Measurements from ENCODE around the gene ARHGEF39. TPM values are rescaled to one million over a fixed set of nuclear protein-coding genes. Genes with fewer than 3 reads are reported as not detected.
A peak's percentile ranks its signal among the peaks of the same experiment; 100 is the strongest.

ARHGEF39 gene
- polyA plus RNA-seq, 2 of the 4 experiments (the other 2 are of a cell fraction) = 17.6 to 19.5 TPM

DNA sequence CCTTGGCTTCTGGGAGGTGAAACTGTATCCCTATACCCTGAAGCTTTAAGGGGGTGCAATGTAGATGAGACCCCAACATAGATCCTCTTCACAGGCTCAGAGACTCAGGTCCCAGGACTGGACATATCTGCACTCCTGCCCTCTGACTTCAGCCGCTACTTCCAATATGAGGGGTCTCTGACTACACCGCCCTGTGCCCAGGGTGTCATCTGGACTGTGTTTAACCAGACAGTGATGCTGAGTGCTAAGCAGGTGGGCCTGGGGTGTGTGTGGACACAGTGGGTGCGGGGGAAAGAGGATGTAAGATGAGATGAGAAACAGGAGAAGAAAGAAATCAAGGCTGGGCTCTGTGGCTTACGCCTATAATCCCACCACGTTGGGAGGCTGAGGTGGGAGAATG is 14.1 kb upstream of the ARHGEF39 start (continued):
- no peak for TF ChIP-seq FOSL2 (IDR thresholded peaks at IDR 0.05)
- TF ChIP-seq FOSL2 (CRISPR knock-in tag; IDR thresholded peaks at IDR 0.05) = no peak

DNA sequence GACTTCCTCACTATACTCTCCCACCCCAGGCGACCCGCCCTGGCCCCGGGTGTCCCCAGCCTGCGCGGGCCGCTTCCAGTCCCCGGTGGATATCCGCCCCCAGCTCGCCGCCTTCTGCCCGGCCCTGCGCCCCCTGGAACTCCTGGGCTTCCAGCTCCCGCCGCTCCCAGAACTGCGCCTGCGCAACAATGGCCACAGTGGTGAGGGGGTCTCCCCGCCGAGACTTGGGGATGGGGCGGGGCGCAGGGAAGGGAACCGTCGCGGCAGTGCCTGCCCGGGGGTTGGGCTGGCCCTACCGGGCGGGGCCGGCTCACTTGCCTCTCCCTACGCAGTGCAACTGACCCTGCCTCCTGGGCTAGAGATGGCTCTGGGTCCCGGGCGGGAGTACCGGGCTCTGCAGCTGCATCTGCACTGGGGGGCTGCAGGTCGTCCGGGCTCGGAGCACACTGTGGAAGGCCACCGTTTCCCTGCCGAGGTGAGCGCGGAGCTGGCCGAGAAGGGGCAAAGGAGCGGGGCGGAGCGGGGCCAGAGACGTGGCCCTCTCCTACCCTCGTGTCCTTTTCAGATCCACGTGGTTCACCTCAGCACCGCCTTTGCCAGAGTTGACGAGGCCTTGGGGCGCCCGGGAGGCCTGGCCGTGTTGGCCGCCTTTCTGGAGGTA is 10.9 kb upstream of the ARHGEF39 start:
- ATAC-seq (no peak), DNase-seq (ENCODE audit: low read depth in 1 of 2, low spot score in 1 of 2) (no peak), FAIRE-seq (no peak)
- Histone ChIP-seq H3K27ac (0 out of 6 replicates have a peak overlapping the region, but pooled peaks of 1 of the 2 experiments have one; percentile 10), H3K9me3 (no peaks in the 10 kb centered on the region), H3K4me1 (peaks cover 21% of the 10 kb centered on the region), H3K4me2 (no peak overlapping the region), H3K4me3 (no peak overlapping the region)
- TF ChIP-seq CEBPB (IDR thresholded peaks at IDR 0.05) (no peak), ZSCAN20 (CRISPR knock-in tag; IDR thresholded peaks at IDR 0.05) (no peak), RFX5 (IDR thresholded peaks at IDR 0.05) (no peak), RCOR1 (IDR thresholded peaks at IDR 0.05; ENCODE audit: low read depth, low read length) (no peak), FOSL2 (IDR thresholded peaks at IDR 0.05) (no peak), FOSL2 (CRISPR knock-in tag; IDR thresholded peaks at IDR 0.05) (no peak), ZFP36 (IDR thresholded peaks at IDR 0.05; ENCODE audit: borderline replicate concordance, partially characterized antibody) (no peak), HEYL (CRISPR knock-in tag; IDR thresholded peaks at IDR 0.05) (no peak), JUNB (IDR thresholded peaks at IDR 0.05) (no peak), CBX2 (IDR thresholded peaks at IDR 0.05; ENCODE audit: borderline replicate concordance, low read depth) (no peak), NR3C1 (IDR thresholded peaks at IDR 0.05) (no peak), TP53 (CRISPR knock-in tag; IDR thresholded peaks at IDR 0.05) (no peak), TFCP2L1 (CRISPR knock-in tag; IDR thresholded peaks at IDR 0.05) (no peak), ESRRA (IDR thresholded peaks at IDR 0.05; ENCODE audit: borderline replicate concordance, low read length) (no peak), CHD2 (IDR thresholded peaks at IDR 0.05; ENCODE audit: low read length, partially characterized antibody) (no peak), ZC3H11A (IDR thresholded peaks at IDR 0.05) (no peak), JUN (IDR thresholded peaks at IDR 0.05) (no peak), KDM1A (IDR thresholded peaks at IDR 0.05; ENCODE audit: low read depth) (no peak), HDAC2 (IDR thresholded peaks at IDR 0.05) (no peak)
- TF ChIP-seq, protein P1, sequence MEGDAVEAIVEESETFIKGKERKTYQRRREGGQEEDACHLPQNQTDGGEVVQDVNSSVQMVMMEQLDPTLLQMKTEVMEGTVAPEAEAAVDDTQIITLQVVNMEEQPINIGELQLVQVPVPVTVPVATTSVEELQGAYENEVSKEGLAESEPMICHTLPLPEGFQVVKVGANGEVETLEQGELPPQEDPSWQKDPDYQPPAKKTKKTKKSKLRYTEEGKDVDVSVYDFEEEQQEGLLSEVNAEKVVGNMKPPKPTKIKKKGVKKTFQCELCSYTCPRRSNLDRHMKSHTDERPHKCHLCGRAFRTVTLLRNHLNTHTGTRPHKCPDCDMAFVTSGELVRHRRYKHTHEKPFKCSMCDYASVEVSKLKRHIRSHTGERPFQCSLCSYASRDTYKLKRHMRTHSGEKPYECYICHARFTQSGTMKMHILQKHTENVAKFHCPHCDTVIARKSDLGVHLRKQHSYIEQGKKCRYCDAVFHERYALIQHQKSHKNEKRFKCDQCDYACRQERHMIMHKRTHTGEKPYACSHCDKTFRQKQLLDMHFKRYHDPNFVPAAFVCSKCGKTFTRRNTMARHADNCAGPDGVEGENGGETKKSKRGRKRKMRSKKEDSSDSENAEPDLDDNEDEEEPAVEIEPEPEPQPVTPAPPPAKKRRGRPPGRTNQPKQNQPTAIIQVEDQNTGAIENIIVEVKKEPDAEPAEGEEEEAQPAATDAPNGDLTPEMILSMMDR (IDR thresholded peaks at IDR 0.05) = no peak
- TF ChIP-seq, protein P2, sequence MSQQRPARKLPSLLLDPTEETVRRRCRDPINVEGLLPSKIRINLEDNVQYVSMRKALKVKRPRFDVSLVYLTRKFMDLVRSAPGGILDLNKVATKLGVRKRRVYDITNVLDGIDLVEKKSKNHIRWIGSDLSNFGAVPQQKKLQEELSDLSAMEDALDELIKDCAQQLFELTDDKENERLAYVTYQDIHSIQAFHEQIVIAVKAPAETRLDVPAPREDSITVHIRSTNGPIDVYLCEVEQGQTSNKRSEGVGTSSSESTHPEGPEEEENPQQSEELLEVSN (IDR thresholded peaks at IDR 0.05; ENCODE audit: borderline replicate concordance, low read depth) = no peak
- ChIA-PET POLR2A (no interaction called here), CTCF (interaction anchor here (0.6 to 21.5 kb wide), 6 partner anchors 15 to 81 kb away, joined by 3 to 498 read pairs (median 6); partner anchors contain the start of genes ARHGEF39, CCDC107, RMRP and TPM2)
- 93% methylated on average over 37 of the region's 51 CpGs for WGBS (ENCODE audit: missing lambda C conversion rate)

DNA sequence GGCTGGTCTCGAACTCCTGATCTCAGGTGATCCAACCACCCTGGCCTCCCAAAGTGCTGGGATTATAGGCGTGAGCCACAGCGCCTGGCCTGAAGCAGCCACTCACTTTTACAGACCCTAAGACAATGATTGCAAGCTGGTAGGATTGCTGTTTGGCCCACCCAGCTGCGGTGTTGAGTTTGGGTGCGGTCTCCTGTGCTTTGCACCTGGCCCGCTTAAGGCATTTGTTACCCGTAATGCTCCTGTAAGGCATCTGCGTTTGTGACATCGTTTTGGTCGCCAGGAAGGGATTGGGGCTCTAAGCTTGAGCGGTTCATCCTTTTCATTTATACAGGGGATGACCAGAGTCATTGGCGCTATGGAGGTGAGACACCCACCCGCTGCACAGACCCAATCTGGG is 10.2 kb upstream of the ARHGEF39 start:
- POLR2A ChIA-PET = no interaction called here
- no peak overlapping the region for H3K4me2 ChIP-seq
- H3K27ac ChIP-seq = no peak overlapping the region
- FAIRE-seq = no peak
- WGBS (ENCODE audit: missing lambda C conversion rate) = 89% methylated on average over 10 of the region's 13 CpGs
- ATAC-seq = no peak
- DNase-seq (ENCODE audit: low read depth in 1 of 2, low spot score in 1 of 2) = no peak
- H3K4me3 ChIP-seq = no peak overlapping the region
- H3K4me1 ChIP-seq = peaks cover 26% of the 10 kb centered on the region
- H3K9me3 ChIP-seq = no peaks in the 10 kb centered on the region
- CTCF ChIA-PET = interaction anchor here (1.4 to 21.5 kb wide), 5 partner anchors 14 to 82 kb away, joined by 3 to 498 read pairs (median 7); partner anchors contain the start of genes ARHGEF39, CCDC107, RMRP and TPM2
- TF ChIP-seq CHD2 (IDR thresholded peaks at IDR 0.05; ENCODE audit: low read length, partially characterized antibody) (no peak), POLR2AphosphoS2 (conservative IDR thresholded peaks at IDR 0.05; ENCODE audit: low read length) (no peak), RARB (CRISPR knock-in tag; IDR thresholded peaks at IDR 0.05) (no peak), ZSCAN20 (CRISPR knock-in tag; IDR thresholded peaks at IDR 0.05) (no peak)

Measured in A549 (cell line).